ENCODE results near the gene KLKB1. TPM values are rescaled to one million over a fixed set of nuclear protein-coding genes. Genes with fewer than 3 reads are reported as not detected.
"Not testable (repeated sequence)": the region's sequence is repeated elsewhere in the genome, so short reads cannot be mapped to it uniquely, and the experiment has no call there.

Gene KLKB1
- total and polyA plus RNA-seq, 8 donors: 0.93 to 26.5 (median 1.6) TPM

- Histone ChIP-seq H3K27ac (no peak overlapping the region), H3K9me3 (no peaks in the 10 kb centered on the region), H3K27me3 (no peaks in the 10 kb centered on the region), H3K4me3 (no peak overlapping the region), H3K4me1 (no peaks in the 10 kb centered on the region), H3K36me3 (no peaks in the 10 kb centered on the region)
- DNase-seq: no peak
- intact Hi-C loops (cut with DNase I): no loop called here
- FAIRE-seq: no peak
- WGBS, 2 donors: 25 to 31% methylated on average over 2 of the region's 2 CpGs
- TF ChIP-seq CTCF (IDR thresholded peaks at IDR 0.05): no peak
- ATAC-seq: no peak
Observed at GRCh38 chr4:186234367-186234766, 7.1 kb downstream of the KLKB1 start.

DNA sequence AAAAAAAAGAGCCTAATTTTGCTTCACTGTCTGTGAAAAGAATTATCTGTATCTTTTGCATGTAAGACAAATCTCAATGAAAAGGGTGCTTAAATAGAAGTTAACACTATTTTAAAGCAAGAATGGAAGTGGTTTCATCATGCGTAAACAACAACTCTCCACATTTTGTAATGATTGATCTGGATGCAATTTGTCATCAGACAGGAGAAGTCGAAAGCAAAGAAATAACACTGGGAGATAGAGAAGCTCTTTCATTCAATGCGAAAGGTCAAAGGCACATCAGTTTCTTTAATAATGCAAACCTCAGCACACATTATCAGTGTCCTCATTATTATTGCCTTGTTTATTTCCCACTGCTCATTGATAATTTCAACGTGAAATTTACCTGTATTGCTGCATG lies 8.8 kb downstream of the KLKB1 start:
- H3K27me3 ChIP-seq: no peaks in the 10 kb centered on the region
- TF ChIP-seq CTCF (IDR thresholded peaks at IDR 0.05): no peak

GRCh38 chr4:186240452-186240847 lies 13.1 kb downstream of the KLKB1 start:
- intact Hi-C loops (cut with DNase I): no loop called here
- H3K9me3 ChIP-seq: no peaks in the 10 kb centered on the region
- no peaks in the 10 kb centered on the region for H3K36me3 ChIP-seq
- no peak for TF ChIP-seq CTCF (IDR thresholded peaks at IDR 0.05)
- no peaks in the 10 kb centered on the region for H3K27me3 ChIP-seq
- 80 to 81% methylated on average over 7 of the region's 7 CpGs for WGBS, 2 donors
- H3K4me1 ChIP-seq: no peaks in the 10 kb centered on the region
- H3K4me3 ChIP-seq: no peak overlapping the region
- no peak overlapping the region for H3K27ac ChIP-seq
- FAIRE-seq (no peak), DNase-seq (no peak), ATAC-seq (peak in 2 of 4 donors; percentile 21 to 51)

More for the DNA sequence above, 8.8 kb downstream of the KLKB1 start:
- FAIRE-seq (no peak), DNase-seq (no peak), ATAC-seq (no peak)
- Histone ChIP-seq H3K4me1 (no peaks in the 10 kb centered on the region), H3K9me3 (no peaks in the 10 kb centered on the region), H3K27ac (no peak overlapping the region), H3K36me3 (no peaks in the 10 kb centered on the region), H3K4me3 (no peak overlapping the region)
- intact Hi-C loops (cut with DNase I): no loop called here
- 67 to 72% methylated on average over 4 of the region's 4 CpGs for WGBS, 2 donors

DNA sequence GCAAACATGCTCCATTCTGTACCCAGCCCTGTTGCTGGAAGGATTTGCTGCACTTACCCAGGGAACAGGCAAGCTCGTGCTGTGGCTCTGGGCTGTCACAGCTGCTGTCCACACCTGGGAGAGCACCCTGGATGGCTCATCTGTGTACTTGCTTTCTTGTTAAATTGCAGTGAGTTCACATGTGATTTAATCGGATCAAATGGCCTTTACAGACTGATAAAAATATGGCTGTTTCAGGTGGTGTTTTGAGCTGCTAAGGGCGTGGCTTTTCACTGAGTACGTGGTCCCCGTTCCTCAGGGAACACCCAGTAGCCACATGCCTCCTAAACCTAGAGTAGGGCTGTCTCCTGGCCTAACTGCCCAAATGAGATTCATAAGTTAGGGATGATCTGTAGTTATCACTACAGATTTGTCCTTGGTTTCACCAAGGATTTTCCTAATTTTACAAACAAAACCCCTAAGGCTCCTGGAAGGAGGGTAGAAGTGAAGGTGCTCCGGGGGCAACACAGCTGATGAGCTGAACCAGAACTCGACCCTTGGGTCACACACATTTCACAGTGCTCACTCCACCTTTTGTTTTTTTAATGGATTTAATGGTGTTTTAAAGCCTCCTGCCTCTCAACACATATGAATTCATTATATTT lies 13.7 kb downstream of the KLKB1 start:
- no peak overlapping the region for H3K4me3 ChIP-seq
- FAIRE-seq (no peak), ATAC-seq (peak in 2 of 4 donors; percentile 40 to 65), DNase-seq (no peak)
- no peak for TF ChIP-seq CTCF (IDR thresholded peaks at IDR 0.05)
- no peaks in the 10 kb centered on the region for H3K9me3 ChIP-seq
- 83% methylated on average over 7 of the region's 7 CpGs for WGBS, 2 donors
- H3K27me3 ChIP-seq: no peaks in the 10 kb centered on the region
- H3K4me1 ChIP-seq: no peaks in the 10 kb centered on the region
- H3K27ac ChIP-seq: no peak overlapping the region
- no peaks in the 10 kb centered on the region for H3K36me3 ChIP-seq
- intact Hi-C loops (cut with DNase I): no loop called here

- DNase-seq: no peak
- Histone ChIP-seq H3K9me3 (no peaks in the 10 kb centered on the region), H3K4me3 (no peak overlapping the region), H3K27me3 (no peaks in the 10 kb centered on the region), H3K27ac (no peak overlapping the region), H3K4me1 (no peaks in the 10 kb centered on the region), H3K36me3 (no peaks in the 10 kb centered on the region)
- 82 to 84% methylated on average over 4 of the region's 4 CpGs for WGBS, 2 donors
- no peak for ATAC-seq
- intact Hi-C loops (cut with DNase I): no loop called here
- no peak for FAIRE-seq
- no peak for TF ChIP-seq CTCF (IDR thresholded peaks at IDR 0.05)
Observed at GRCh38 chr4:186241616-186242015, 14.3 kb downstream of the KLKB1 start.

GRCh38 chr4:186242031-186242430 lies 14.7 kb downstream of the KLKB1 start:
- WGBS, 2 donors: 87 to 94% methylated on average over 10 of the region's 10 CpGs
- FAIRE-seq: not testable (repeated sequence)

More at GRCh38 chr4:186242031-186242430, 14.7 kb downstream of the KLKB1 start:
- H3K4me1 ChIP-seq; H3K4me3 ChIP-seq; H3K27me3 ChIP-seq; ATAC-seq; H3K27ac ChIP-seq; H3K9me3 ChIP-seq; H3K36me3 ChIP-seq; DNase-seq; intact Hi-C loops (cut with DNase I): not testable (repeated sequence)
